HepG2 (cell line): Measurements from ENCODE around the gene SLCO3A1. TPM values are rescaled to one million over a fixed set of nuclear protein-coding genes. Genes with fewer than 3 reads are reported as not detected.

Experiments
- ATAC-seq: fragments of 200-7000 bp; cut with Tn5 transposase; 3 replicates; pipeline ENCODE4 v1.9.1; 2020; ENCODE audit warnings: mild to moderate bottlenecking, moderate library complexity
- BruUV-seq: library from RNA; stranded (reverse); fragments of 400-500 nt; replicated peaks from 2 replicates; lab custom pipeline; 2021; lab: Mats Ljungman, UMichigan
- CTCF ChIA-PET: fragments of 300-600 bp; formaldehyde crosslinking; extraction: SDS; loops from one replicate; lab custom pipeline; 2021; ENCODE audit warnings: low total read pairs, inconsistent platforms, low intra/inter-chr PET ratio; lab: Yijun Ruan, JAX
- POLR2A ChIA-PET: fragments of 350-600 bp; sonication (Branson Sonifier 250); formaldehyde crosslinking; loops from one replicate; lab custom pipeline; 2020; ENCODE audit warnings: antibody characterized with exemption, inconsistent platforms; lab: Yijun Ruan, JAX
- DNase-seq: peaks from one replicate; pipeline ENCODE4 v3.0.0-alpha.2; 2015; ENCODE audit warnings: low spot score
- FAIRE-seq: peaks from 3 replicates; lab custom pipeline; 2011; peaks lifted over from hg19 to GRCh38; lab: Jason Lieb, UNC
- H2AFZ ChIP-seq: one replicate; pipeline ENCODE4 v1.6.1; 2011; ENCODE audit warnings: low read length, inconsistent platforms
- H3K27ac ChIP-seq: fragments of 300-600 bp; 3 replicates; pipeline ENCODE4 v1.8.0; 2011; ENCODE audit warnings: mixed run types, mild to moderate bottlenecking, mixed read lengths, low read length, inconsistent platforms; ENCODE audit not compliant: insufficient read depth; ENCODE audit errors: extremely low read length
- H3K27me3 ChIP-seq, 2 experiments: fragments of 200-600 bp in 1 of 2; 2 replicates in 1 of 2; 3 replicates in 1 of 2; pipeline versions ENCODE4 v1.6.0 to v1.8.0; 2011; ENCODE audit warnings: low read length in 2 of 2, mild to moderate bottlenecking in 2 of 2, moderate library complexity in 2 of 2, inconsistent platforms in 1 of 2; ENCODE audit not compliant: insufficient read depth in 2 of 2, control insufficient read depth in 1 of 2
- H3K36me3 ChIP-seq, 2 experiments: fragments of 200-600 bp in 1 of 2; replicated peaks in 1 of 2; 2 replicates in 1 of 2; 3 replicates in 1 of 2; pipeline versions ENCODE4 v1.5.1 to v1.8.0; 2011; ENCODE audit warnings: low read length in 2 of 2, inconsistent platforms in 1 of 2; ENCODE audit not compliant: insufficient read depth in 2 of 2, control insufficient read depth in 1 of 2
- H3K4me1 ChIP-seq: 2 replicates; pipeline ENCODE4 v1.5.1; 2012; ENCODE audit warnings: low read length, inconsistent platforms; ENCODE audit not compliant: insufficient read depth
- H3K4me2 ChIP-seq: 2 replicates; pipeline ENCODE4 v1.6.0; 2011; ENCODE audit warnings: low read depth, low read length, inconsistent platforms
- H3K4me3 ChIP-seq, 3 experiments: fragments of 200-600 bp in 1 of 3; sonication (generic), shearing (Covaris generic) in 1 of 3; replicated peaks in 1 of 3; 2 replicates each; pipeline ENCODE4 v1.5.1; 2011 to 2016; ENCODE audit warnings: low read length in 3 of 3, inconsistent platforms in 2 of 3, low read depth in 2 of 3, mild to moderate bottlenecking in 2 of 3, control low read depth in 1 of 3, mixed read lengths in 1 of 3; ENCODE audit not compliant: insufficient read depth in 1 of 3
- H3K79me2 ChIP-seq: one replicate; pipeline ENCODE4 v1.6.1; 2011; ENCODE audit warnings: low read length, inconsistent platforms; ENCODE audit not compliant: insufficient read depth
- H3K9ac ChIP-seq: 2 replicates; pipeline ENCODE4 v1.6.0; 2011; ENCODE audit warnings: mild to moderate bottlenecking, low read depth, low read length, inconsistent platforms; ENCODE audit not compliant: insufficient read depth
- H3K9me3 ChIP-seq: 2 replicates; pipeline ENCODE4 v1.5.1; 2012; ENCODE audit warnings: mild to moderate bottlenecking, low read length
- H4K20me1 ChIP-seq: 2 replicates; pipeline ENCODE4 v1.6.0; 2011; ENCODE audit warnings: inconsistent platforms, mild to moderate bottlenecking, low read length, moderate library complexity; ENCODE audit not compliant: insufficient read depth
- AKNA ChIP-seq: sonication (generic); formaldehyde crosslinking; IDR thresholded peaks from 2 replicates; pipeline ENCODE4 v1.4.0; 2020; ENCODE audit warnings: missing genetic modification reagents, borderline replicate concordance
- NR3C1 ChIP-seq: sonication (generic); formaldehyde crosslinking; IDR thresholded peaks from 2 replicates; pipeline ENCODE4 v1.4.0; 2020; ENCODE audit warnings: missing genetic modification reagents
- ZBTB40 ChIP-seq, 2 experiments: fragments of 450-650 bp in 1 of 2; sonication (generic) in 1 of 2; formaldehyde crosslinking in 1 of 2; IDR thresholded peaks; 2 replicates each; pipeline versions ENCODE4 v1.6.1 to v1.8.0; 2016 to 2022; ENCODE audit warnings: antibody characterized with exemption in 1 of 2, mild to moderate bottlenecking in 1 of 2, missing genetic modification reagents in 1 of 2
- ZUFSP ChIP-seq: sonication (generic); formaldehyde crosslinking; IDR thresholded peaks from 2 replicates; pipeline ENCODE4 v1.9.0; 2021; ENCODE audit warnings: missing genetic modification reagents, mild to moderate bottlenecking, borderline replicate concordance
- WGBS: methylation state at CpG from one replicate; pipeline ENCODE4 v1.1.6; 2017; ENCODE audit warnings: low lambda C conversion rate; 5-methylcytosine and 5-hydroxymethylcytosine counted together
- in situ Hi-C: cut with HindIII; loops from 2 replicates; pipeline ENCODE4 v1.10.0; 2017; ENCODE audit warnings: low pct_unique_long_range_greater_than_20kb; ENCODE audit not compliant: extremely low pct_ligation_motif_present
- intact Hi-C: fragments of 100-400 bp; cut with micrococcal nuclease; formaldehyde crosslinking; loops from one replicate; pipeline ENCODE4 v1.10.0; 2022; ENCODE audit not compliant: unreplicated experiment
- polyA plus RNA-seq, 8 experiments: library from polyadenylated mRNA; depleted of rRNA in 3 of 8; stranded (reverse) in 7 of 8; unstranded in 1 of 8; fragments of >200 nt; fragmentation: Illumina TruSeq in 4 of 8; extraction: Trizol in 4 of 8; gene quantifications; 2 replicates each; pipeline versions ENCODE4 v1.2.1 to v1.2.3, GENCODE V29; 2011 to 2016; ENCODE audit warnings: low read depth in 4 of 8, missing spikeins in 1 of 8, mixed read lengths in 1 of 8; ENCODE audit not compliant: insufficient read depth in 1 of 8
- total RNA-seq, 5 experiments: library from RNA; depleted of rRNA; stranded (reverse); fragments of >200 nt; fragmentation: Illumina TruSeq; extraction: Trizol; gene quantifications; 2 replicates each; pipeline ENCODE4 v1.2.3, GENCODE V29; 2016; ENCODE audit warnings: low read depth in 1 of 5

The SLCO3A1 gene
- total and polyA plus RNA-seq, 2 of the 13 experiments (the other 11 are each of a cell fraction or from before 2014, with no cell fraction given) = 0.02 TPM; not detected in 1

- TF ChIP-seq AKNA (CRISPR knock-in tag) (no peak), NR3C1 (CRISPR knock-in tag) (no peak), ZUFSP (CRISPR knock-in tag) (no peak)
- TF ChIP-seq, all 625 proteins: peak for 15
These were observed 313.9 kb downstream of the SLCO3A1 start (continued) for GRCh38 chr15:92167451-92167850.

- in situ Hi-C loops = no loop called here
- ChIA-PET POLR2A (no interaction called here), CTCF (no interaction called here)
- no peak for FAIRE-seq
- no peak overlapping the region for H3K4me3 ChIP-seq
- H3K4me1 ChIP-seq = peaks cover 88% of the 10 kb centered on the region
- H2AFZ ChIP-seq = no peak overlapping the region
- ATAC-seq = no peak
- WGBS = 92% methylated on average over 3 of the region's 5 CpGs
- no peak overlapping the region for H3K27ac ChIP-seq
- no peak for DNase-seq
- H3K79me2 ChIP-seq = no peaks in the 10 kb centered on the region
- no peaks in the 10 kb centered on the region for H3K36me3 ChIP-seq
- intact Hi-C loops = no loop called here
- BruUV-seq = no TSS peak
- no peaks in the 10 kb centered on the region for H3K9me3 ChIP-seq
- H3K27me3 ChIP-seq = no peaks in the 10 kb centered on the region
- H3K9ac ChIP-seq = no peak overlapping the region
- no peak overlapping the region for H3K4me2 ChIP-seq
- no peaks in the 10 kb centered on the region for H4K20me1 ChIP-seq
- TF ChIP-seq ZBTB40 (IDR thresholded peaks at IDR 0.05) = peak; percentile 40; the same call in 1 of the 2 replicates
- TF ChIP-seq ZBTB40 (CRISPR knock-in tag; IDR thresholded peaks at IDR 0.05) = peak; percentile 99
These were observed 314.7 kb downstream of the SLCO3A1 start for GRCh38 chr15:92168066-92168683.
